ENCODE results near the gene BACE2. TPM values are rescaled to one million over a fixed set of nuclear protein-coding genes. Genes with fewer than 3 reads are reported as not detected.

BACE2 gene
- total RNA-seq, 4 donors from 2014 or later, result 31.9 to 63.4 (median 50.0) TPM

DNA sequence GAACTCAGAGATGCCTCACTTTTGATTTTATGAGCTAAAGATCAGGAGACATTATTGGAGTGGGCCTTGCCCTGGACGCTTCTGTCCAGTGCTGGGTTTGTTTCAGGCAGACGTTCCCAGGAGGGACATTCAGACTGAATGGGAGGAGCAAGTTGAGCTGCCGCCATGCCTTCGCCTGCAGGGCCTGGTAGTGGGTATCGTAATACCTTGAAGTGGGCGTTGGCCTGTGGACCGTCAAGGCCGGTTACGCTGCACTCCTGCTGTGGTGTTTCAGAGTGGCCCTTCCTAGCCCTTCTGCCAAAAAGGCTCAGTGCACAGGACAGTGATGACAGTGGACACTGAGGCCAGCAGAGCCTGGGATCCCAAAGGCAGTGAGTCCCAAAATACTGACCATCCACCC lies 150.3 kb downstream of the BACE2 start:
- no peak for ATAC-seq
- Histone ChIP-seq H3K36me3 (no peaks in the 10 kb centered on the region), H3K27ac (no peak overlapping the region), H3K4me3 (no peak overlapping the region), H3K27me3 (peaks cover 66% of the 10 kb centered on the region), H3K4me1 (peaks cover 0 to 13% (median 7%) of the 10 kb centered on the region in 3 donors), H3K9me3 (no peaks in the 10 kb centered on the region)
- WGBS, 2 donors (ENCODE audit: low coverage in 1 of 2), result 100% methylated on average over 1 of the region's 9 CpGs; no CpG with 5 or more reads in 1 of the 2 donors
- TF ChIP-seq POLR2AphosphoS5 (IDR thresholded peaks at IDR 0.05) (no peak), EP300 (IDR thresholded peaks at IDR 0.05) (no peak), POLR2A (IDR thresholded peaks at IDR 0.05) (no peak)
- TF ChIP-seq, protein P1, sequence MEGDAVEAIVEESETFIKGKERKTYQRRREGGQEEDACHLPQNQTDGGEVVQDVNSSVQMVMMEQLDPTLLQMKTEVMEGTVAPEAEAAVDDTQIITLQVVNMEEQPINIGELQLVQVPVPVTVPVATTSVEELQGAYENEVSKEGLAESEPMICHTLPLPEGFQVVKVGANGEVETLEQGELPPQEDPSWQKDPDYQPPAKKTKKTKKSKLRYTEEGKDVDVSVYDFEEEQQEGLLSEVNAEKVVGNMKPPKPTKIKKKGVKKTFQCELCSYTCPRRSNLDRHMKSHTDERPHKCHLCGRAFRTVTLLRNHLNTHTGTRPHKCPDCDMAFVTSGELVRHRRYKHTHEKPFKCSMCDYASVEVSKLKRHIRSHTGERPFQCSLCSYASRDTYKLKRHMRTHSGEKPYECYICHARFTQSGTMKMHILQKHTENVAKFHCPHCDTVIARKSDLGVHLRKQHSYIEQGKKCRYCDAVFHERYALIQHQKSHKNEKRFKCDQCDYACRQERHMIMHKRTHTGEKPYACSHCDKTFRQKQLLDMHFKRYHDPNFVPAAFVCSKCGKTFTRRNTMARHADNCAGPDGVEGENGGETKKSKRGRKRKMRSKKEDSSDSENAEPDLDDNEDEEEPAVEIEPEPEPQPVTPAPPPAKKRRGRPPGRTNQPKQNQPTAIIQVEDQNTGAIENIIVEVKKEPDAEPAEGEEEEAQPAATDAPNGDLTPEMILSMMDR (IDR thresholded peaks at IDR 0.05), result no peak

DNA sequence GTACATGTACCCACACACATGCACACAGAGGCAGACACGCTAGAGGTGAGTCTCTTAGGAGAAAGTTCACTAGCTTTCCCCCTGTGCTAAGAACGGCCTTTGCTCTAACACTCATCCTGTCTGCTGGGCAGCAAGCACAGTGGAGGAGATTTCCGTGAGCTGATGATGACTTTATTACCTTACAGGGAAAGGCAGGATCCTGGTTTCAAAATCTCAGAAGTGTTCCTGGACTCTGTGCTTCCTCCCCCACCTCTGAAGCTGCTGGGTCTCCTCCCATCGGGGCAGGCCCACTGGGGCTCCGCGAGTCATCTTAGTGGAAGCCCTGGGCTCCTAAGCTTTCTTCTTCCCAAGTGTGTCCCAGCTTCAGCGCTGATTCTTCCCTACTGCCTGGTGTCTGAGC lies 151.3 kb downstream of the BACE2 start:
- Histone ChIP-seq H3K9me3 (no peaks in the 10 kb centered on the region), H3K4me1 (peaks cover 0 to 13% (median 7%) of the 10 kb centered on the region in 3 donors), H3K36me3 (no peaks in the 10 kb centered on the region), H3K27me3 (peaks cover 59% of the 10 kb centered on the region), H3K27ac (no peak overlapping the region), H3K4me3 (no peak overlapping the region)
- WGBS, 2 donors (ENCODE audit: low coverage in 1 of 2), result 80% methylated on average over 4 of the region's 7 CpGs; no CpG with 5 or more reads in 1 of the 2 donors
- no peak for ATAC-seq
- TF ChIP-seq, protein P1 (IDR thresholded peaks at IDR 0.05), result no peak
- TF ChIP-seq POLR2A (IDR thresholded peaks at IDR 0.05) (no peak), EP300 (IDR thresholded peaks at IDR 0.05) (no peak), POLR2AphosphoS5 (IDR thresholded peaks at IDR 0.05) (no peak)

DNA sequence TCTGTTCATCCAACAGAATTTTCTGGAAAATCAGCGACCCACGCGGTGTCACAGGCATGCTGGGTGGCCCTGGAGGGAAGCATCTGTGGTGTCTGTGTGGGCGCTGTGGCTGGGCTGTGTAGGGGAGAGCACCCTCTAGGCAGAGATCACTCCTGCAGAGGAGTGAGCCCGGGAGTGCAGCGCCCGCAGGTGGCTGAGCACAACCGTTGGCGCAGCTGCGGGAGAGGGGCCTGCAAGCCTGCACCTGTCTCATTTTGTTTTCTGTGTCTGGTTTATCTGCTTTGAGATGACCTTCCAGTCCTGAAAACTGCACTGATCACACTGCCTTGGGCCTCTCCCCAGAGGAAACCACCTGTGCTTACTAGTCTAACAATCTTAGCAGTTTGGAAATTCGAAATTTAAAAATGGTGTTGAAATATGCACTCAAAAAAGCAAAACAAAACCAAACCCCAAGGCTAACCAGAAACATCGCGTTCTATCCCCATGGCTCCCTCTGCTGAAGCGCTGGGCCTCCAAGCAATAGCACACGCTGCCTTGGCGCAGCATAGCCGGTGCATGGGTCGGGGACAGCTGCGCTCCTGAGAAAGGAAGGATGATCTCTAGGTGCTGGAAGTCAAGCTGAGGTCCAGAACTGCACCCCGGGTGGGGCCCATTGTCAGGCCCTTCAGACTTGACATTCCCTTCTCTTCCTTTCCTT lies 153.4 kb downstream of the BACE2 start:
- TF ChIP-seq POLR2A (IDR thresholded peaks at IDR 0.05), result no peak
- TF ChIP-seq, protein P1 (IDR thresholded peaks at IDR 0.05), result no peak
- TF ChIP-seq EP300 (IDR thresholded peaks at IDR 0.05), result no peak
- no peaks in the 10 kb centered on the region for H3K9me3 ChIP-seq
- H3K36me3 ChIP-seq, result no peaks in the 10 kb centered on the region
- no peak for ATAC-seq
- H3K27me3 ChIP-seq, result peaks cover 41% of the 10 kb centered on the region
- no peak overlapping the region for H3K4me3 ChIP-seq
- H3K27ac ChIP-seq, result no peak overlapping the region
- WGBS, 2 donors (ENCODE audit: low coverage in 1 of 2), result 81 to 88% methylated on average over 8 to 14 of the region's 20 CpGs
- peaks cover 0 to 9% (median 7%) of the 10 kb centered on the region in 3 donors for H3K4me1 ChIP-seq

DNA sequence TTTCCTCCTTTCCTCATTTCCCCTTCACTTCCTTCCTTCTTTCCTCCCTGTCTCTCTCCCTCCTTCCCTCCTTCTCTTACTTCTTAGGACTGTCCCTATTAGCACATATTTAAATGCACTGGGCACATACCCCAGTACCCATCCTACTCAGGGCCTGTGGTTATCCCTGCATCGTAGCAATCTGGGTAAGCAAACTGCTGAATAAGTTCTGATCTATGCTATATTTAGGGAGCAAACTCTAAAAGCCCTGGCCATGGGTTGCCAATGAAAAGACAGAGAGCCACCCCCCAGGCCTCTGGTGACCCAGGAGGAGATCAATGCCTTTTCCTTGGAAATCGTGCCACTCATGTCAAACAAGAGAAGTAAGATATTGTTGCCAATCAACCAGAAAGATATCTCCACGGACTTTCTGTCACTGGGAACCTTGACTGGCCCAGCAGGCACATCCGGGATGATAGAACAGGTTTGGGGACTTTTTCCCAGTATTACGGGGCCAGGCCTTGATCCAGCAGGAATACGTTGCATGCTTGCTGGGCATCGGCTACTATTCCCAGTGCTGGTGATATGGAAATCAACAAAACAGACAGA lies 154.0 kb downstream of the BACE2 start:
- WGBS, 2 donors (ENCODE audit: low coverage in 1 of 2), result 86% methylated on average over 7 of the region's 7 CpGs; no CpG with 5 or more reads in 1 of the 2 donors
- ATAC-seq, result no peak
- Histone ChIP-seq H3K4me1 (peaks cover 0 to 2% (median under 1%) of the 10 kb centered on the region in 3 donors), H3K36me3 (no peaks in the 10 kb centered on the region), H3K9me3 (no peaks in the 10 kb centered on the region), H3K4me3 (no peak overlapping the region), H3K27me3 (peaks cover 35% of the 10 kb centered on the region), H3K27ac (no peak overlapping the region)
- TF ChIP-seq, protein P1 (IDR thresholded peaks at IDR 0.05), result no peak
- TF ChIP-seq POLR2AphosphoS5 (IDR thresholded peaks at IDR 0.05) (no peak), POLR2A (IDR thresholded peaks at IDR 0.05) (no peak), EP300 (IDR thresholded peaks at IDR 0.05) (no peak)
